ENCODE measurements around the gene ZBTB7C. TPM values are rescaled to one million over a fixed set of nuclear protein-coding genes. Genes with fewer than 3 reads are reported as not detected.

The ZBTB7C gene
- total and polyA plus RNA-seq, 10 of the 15 experiments (the other 5 are each of a cell fraction or from before 2014, with no cell fraction given): under 0.01 to 0.08 (median 0.01) TPM; not detected in 7

GRCh38 chr18:48304906-48305693, 104.1 kb downstream of the ZBTB7C start (continued):
- TF ChIP-seq E2F8 (IDR thresholded peaks at IDR 0.05; ENCODE audit: low read depth, partially characterized antibody): no peak
- TF ChIP-seq RAD51 (IDR thresholded peaks at IDR 0.05): no peak
- TF ChIP-seq EGR1 (IDR thresholded peaks at IDR 0.05; ENCODE audit: borderline replicate concordance in 1 of 2, low read depth in 2 of 2, low read length in 2 of 2): no peak

DNA sequence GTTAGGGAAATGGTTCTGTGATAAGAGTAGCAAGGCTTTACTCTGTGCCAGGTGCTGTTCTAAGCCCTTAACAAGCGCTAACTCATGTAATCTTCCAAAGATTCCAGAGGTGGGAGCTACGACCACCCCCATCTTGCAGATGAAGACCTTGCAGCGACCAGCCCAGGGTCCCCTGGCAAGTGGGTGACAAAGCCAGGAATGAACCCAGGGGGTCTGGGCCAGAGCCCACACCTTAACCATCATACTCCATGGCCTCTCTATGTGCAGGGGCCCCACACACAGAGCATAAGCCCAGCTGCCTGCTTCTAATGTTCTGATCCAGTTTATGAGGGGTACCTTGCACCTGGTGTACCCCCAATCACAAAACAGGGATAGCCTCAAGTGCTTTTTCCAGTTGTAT, 105.3 kb downstream of the ZBTB7C start:
- ChIA-PET SMC1A (ENCODE audit: uncharacterized antibody, unreplicated experiment) (no interaction called here), CTCF (interaction anchor here (1.3 kb wide), 1 partner anchor 17 kb away, joined by 3 read pairs; no protein-coding TSS in a partner anchor), POLR2A (no interaction called here), RAD21 (ENCODE audit: unreplicated experiment) (no interaction called here)
- Histone ChIP-seq H3K27me3 (replicated peaks in 1 of 2; ENCODE audit: control insufficient read depth in 2 of 2, insufficient read depth in 2 of 2, low read length in 1 of 2) (no peaks in the 10 kb centered on the region; a peak in 2 of 4 replicates), H3K4me2 (ENCODE audit: control insufficient read depth, insufficient read depth) (no peak overlapping the region), H2AFZ (ENCODE audit: control insufficient read depth, low read depth, low read length) (no peak overlapping the region), H4K20me1 (ENCODE audit: control insufficient read depth, insufficient read depth) (no peaks in the 10 kb centered on the region), H3K79me2 (ENCODE audit: control insufficient read depth, insufficient read depth, low read length) (no peaks in the 10 kb centered on the region), H3K4me3 (no peak overlapping the region), H3K4me1 (ENCODE audit: control insufficient read depth, insufficient read depth, low read length) (no peaks in the 10 kb centered on the region), H3K9me3 (replicated peaks; ENCODE audit: control insufficient read depth, insufficient read depth, low read length) (no peaks in the 10 kb centered on the region), H3K36me3 (ENCODE audit: control insufficient read depth in 2 of 2, insufficient read depth in 2 of 2, low read length in 1 of 2) (no peaks in the 10 kb centered on the region), H3K27ac (ENCODE audit: control insufficient read depth, insufficient read depth) (no peak overlapping the region), H3K9ac (ENCODE audit: control insufficient read depth, insufficient read depth, low read length) (no peak overlapping the region)
- ATAC-seq: no peak
- BruUV-seq (replicated peaks): no TSS peak
- in situ Hi-C loops (cut with MboI): no loop called here
- 17% methylated on average over 3 of the region's 3 CpGs for WGBS (ENCODE audit: insufficient coverage, insufficient replicate concordance, low lambda C conversion rate, missing lambda C conversion rate)
- no peak for DNase-seq (ENCODE audit: low read depth, low spot score)
- no peak for FAIRE-seq
- intact Hi-C loops (cut with micrococcal nuclease; ENCODE audit: unreplicated experiment): no loop called here
- TF ChIP-seq, protein P1, sequence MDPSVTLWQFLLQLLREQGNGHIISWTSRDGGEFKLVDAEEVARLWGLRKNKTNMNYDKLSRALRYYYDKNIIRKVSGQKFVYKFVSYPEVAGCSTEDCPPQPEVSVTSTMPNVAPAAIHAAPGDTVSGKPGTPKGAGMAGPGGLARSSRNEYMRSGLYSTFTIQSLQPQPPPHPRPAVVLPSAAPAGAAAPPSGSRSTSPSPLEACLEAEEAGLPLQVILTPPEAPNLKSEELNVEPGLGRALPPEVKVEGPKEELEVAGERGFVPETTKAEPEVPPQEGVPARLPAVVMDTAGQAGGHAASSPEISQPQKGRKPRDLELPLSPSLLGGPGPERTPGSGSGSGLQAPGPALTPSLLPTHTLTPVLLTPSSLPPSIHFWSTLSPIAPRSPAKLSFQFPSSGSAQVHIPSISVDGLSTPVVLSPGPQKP (IDR thresholded peaks at IDR 0.05; ENCODE audit: low read depth, low read length): no peak
- TF ChIP-seq NRF1 (conservative IDR thresholded peaks at IDR 0.05; ENCODE audit: low read depth, low read length) (no peak), SMAD1 (IDR thresholded peaks at IDR 0.05; ENCODE audit: low read depth, partially characterized antibody) (no peak)

Measured in GM12878 (cell line).